Middle frontal gyrus (tissue), 1 donor: Measurements from ENCODE around the gene MFNG.

ENCODE experiments used
- DNase-seq: peaks from one replicate; pipeline ENCODE4 v3.0.0-alpha.2; 2015; ENCODE audit warnings: low spot score; ENCODE audit errors: extremely low spot score

The MFNG gene

GRCh38 chr22:37493979-37494378 lies 7.8 kb upstream of the MFNG start:
- no peak for DNase-seq

- DNase-seq: no peak
Observed at GRCh38 chr22:37492428-37493344, 6.5 kb upstream of the MFNG start.

DNA sequence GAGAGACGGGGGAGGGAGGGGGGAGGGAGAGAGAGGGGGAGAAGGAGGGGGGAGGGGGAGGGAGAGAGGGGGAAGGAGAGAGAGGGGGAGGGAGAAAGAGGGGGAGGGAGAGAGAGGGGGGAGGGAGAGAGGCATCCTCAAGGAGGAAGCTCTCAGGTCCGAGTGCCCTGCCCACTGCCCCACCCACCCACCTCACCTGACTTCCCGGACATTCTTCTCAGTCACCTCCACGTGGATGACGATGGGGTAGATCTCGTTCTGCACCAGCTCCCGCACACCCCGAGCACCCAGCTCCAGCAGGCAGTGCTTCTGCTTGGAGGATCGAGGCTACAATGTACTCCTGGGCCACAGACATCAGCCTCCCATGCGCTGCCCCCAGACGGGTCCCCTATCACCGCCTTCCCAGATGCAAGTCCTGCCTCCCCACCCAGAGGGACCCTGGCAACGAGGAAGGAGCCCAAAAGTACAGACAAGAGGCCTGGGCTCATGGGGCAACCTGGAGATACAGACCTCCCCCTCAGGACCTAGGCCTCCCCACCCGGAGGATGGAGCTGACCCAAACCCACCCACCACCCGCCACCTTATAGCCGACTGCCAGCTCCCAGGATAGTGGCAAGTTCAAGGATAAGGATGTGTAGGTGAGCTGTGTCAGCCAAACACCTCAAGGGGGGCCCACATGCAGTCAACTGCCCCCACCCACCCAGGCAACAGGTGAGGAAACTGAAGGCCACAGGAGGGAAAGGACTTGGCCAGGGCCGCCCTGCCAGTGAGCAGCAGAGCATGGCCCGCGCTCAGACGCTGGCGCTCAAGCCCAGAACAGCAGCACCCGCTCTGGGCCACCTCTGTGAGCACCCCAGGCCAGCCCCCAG lies 5.6 kb upstream of the MFNG start:
- no peak for DNase-seq

GRCh38 chr22:37491106-37491505 lies 4.9 kb upstream of the MFNG start:
- DNase-seq: no peak

DNA sequence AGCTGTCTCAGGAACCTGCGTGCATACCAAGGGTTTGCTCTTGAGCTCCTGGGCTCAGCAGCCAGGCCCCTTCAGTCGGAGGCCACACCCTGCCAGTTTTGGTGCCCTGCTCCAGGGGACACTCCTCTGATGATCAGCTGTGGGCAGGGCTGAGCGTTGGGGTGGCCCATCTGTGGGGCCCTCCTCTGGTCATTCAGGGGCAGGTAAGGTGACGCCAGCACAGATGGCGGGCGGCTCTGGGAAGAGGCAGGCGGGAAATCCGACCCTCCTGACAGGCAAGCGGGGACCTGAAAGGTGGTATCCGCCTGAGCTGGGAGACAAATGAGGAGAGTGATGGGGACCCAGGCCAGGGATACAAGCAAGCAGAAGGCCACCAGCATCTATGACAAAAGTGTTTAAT lies 3.8 kb upstream of the MFNG start:
- DNase-seq: no peak

DNA sequence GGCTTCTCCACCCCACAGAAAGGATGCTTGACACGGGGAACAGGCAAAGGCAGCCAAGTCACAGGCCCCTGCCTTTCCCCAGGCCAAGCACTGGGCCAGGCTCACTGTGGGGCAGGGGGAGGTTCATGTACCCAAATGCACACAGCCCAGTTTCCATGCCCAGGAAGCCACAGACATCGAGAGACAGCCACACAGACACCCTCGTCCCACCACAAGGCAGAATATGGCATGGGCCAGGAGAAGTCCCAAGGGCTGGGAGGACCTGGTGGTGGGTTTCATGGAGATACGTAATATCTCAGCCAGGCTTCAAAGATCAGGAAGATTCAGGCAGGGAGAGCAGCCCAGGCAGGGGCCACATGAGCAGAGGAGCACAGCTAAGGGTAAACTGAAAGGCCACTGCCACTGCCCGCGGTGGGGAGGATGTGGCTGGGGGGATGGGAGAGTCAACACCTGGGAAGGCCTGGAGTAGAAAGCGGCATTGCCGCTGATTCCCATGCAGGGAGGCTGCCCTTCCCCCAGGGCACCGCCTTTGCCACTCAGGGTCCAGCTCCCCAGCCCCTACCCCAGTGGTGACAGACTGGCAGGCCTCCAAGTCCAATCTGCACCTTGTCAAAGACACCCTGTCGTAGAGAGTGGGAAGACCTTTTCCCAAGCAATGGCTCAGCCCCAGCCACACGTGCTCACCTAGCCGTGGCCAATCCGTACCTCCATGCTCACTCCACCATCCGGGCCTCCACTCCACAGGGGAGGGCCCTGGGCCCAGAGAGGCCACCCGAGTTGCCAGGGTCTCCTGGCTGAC lies 2.4 kb upstream of the MFNG start:
- no peak for DNase-seq

GRCh38 chr22:37487571-37487970 lies 1.4 kb upstream of the MFNG start:
- no peak for DNase-seq

DNA sequence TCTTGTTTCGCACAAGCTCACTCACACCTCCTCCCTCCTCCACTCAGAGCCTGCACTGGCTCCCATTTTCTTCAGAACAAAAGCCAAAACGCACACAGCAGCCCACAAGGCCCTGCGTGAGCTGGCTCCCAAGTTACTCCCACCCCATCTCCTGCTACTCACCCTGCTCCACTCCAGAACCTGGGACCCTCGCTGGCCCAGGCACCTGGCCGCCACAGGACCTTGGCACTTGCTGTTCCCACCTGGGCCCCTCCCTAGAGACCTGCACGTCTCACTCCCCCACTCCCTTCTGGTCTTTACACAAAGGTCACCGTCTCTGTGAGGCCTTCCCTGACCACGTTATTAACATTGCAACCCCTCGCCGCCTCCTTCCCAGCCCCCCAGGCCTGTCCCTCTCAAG lies 945 bp upstream of the MFNG start:
- no peak for DNase-seq

DNA sequence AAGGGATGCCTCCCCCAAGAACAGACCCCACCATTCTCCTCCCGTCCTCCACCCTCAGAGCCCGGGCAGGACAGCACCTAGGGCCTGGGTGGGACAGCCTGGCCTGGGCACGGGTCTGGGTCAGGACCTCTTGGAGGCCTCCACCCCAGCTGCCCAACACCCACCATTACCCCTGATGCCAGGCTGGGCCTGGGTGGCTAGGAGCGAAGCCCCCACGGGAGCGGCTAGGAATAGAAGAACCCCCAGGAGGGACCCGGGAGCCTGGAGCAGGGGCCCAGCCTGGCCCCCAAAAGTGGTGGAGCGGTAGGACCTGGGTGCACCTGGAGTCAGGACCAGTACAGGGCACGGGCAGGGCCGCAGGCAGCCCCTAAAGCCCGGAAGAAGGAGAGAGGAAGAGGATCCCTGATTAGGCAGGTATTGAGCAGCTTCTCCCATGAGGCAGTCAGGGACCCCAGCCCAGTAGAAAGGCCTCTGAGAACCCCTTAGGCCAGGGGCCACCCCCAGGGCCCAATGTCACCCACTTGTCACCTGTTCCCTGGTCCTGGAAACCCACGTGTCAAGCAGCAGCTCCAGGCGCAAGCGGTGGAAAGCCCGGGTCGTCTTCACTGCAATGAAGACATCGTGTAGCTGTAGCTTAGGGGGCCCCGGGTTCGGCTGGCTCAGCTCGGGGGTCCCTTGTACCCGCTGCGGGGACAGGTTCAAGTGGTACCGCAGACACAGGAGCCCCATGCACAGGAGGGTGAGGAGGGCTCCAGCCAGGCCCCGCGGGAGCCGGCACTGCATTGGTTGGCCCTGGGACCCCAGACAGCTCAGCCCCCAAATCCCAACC lies 575 bp downstream of the MFNG start:
- no peak for DNase-seq

DNA sequence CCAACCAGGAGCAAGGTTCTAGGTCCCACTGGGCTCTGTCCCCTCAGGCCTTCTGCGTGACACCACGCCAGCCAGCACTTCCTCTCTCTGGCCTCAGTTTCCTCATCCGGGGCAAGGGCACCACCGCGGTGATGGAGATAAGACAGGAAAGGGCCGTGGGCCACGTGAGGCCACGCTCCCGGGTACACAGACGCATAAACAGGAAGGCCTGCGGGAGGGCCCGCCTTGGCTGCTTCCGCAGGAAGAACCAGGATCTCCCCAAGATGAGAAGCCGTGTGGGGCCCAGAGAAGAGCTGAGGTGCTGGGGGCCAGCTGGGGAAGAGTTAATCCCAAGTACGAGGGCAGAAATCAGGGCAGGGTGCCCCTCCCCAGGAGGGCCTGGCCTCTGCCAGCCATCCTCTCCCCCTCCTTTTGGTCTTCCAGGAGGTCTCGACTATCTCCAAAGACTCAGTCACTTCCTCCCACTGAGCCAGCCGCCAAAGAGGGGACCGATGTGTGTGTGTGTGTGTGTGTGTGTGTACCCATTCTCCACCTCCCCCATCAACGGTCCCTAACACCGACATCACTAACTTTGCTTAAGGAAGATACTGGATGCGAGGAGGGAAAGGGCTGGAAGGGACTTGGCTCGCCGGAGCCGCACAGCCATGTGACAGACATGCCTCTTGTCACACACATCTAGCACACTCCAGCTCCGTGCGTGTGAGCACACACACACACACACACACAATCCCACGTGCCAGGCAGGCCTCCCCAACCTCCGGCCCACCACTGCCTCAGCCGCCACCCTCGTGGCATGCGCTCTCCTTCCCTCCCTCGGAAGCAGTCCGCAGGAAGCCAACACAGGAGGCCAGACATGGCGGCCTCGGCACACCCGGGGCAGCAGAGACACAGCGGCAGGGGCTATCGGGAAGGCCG lies 1.4 kb downstream of the MFNG start:
- no peak for DNase-seq

DNA sequence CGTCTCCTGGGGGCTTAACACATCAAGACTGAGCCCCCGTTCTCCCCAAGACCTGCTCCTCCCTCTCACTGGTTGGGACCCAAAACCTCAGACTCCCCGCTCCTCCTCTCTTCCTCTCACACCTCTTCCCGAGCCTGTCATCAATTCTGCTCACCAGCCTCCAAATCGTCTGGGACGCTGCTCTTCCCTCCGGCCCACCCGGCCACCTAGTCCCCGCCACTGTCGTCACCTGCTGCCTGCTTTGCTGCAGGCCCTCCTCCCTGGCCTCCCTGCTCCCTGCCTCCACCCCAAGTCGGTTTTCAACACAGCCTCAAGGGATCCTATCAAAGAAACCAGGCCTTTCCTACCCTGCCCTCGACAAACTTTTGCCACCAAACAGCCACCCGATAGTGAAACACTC lies 3.1 kb downstream of the MFNG start:
- DNase-seq: no peak

DNA sequence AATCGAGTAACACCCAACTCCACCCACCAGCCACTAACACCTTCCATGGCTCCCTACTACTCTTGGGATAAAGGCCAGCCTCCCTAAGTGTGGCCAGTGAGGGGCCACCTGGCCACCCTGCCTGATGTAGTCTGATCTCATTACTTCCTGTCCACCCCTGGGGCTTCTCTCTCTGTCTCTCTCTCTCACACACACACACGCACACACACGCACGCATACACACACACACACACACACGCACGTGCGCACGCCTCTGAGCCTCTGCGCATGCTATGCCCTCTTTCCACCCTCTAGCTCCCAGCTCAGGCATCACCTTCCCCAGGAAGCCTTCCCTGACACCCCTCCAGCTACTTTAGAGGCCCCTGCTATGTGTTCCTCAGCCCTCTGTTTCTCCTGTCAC lies 3.9 kb downstream of the MFNG start:
- no peak for DNase-seq

DNA sequence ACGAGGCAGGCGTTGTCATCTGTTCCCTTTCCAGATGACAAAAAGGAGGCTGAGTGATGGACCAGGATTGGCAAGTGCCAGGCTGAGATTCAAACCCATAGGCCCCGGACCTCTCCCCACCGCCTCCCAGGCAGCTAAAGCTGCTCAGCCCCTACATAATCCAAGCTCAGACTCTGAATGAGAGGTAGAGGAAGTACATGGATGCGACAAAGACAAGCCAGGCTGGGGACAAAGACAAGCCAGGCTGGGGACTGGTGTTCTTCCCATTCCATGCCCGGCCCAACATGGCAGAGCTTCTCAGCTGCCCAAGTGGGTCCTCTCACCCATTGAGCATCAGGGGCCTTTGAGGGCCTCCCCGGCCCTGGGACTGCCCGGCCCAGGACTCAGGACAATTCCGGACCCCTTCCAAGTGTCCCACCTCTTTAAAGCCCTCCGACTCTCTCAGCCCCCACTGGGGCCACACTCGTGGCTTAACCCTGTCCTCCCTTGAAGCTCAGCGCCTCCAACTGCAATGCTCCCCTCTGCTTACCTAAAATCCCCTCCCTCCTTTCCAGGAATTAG lies 4.8 kb downstream of the MFNG start:
- DNase-seq: no peak

GRCh38 chr22:37480387-37481346 lies 5.5 kb downstream of the MFNG start:
- no peak for DNase-seq

GRCh38 chr22:37479196-37479595 lies 7.0 kb downstream of the MFNG start:
- DNase-seq: no peak

- no peak for DNase-seq
Observed at GRCh38 chr22:37476389-37477329, 9.5 kb downstream of the MFNG start.

DNA sequence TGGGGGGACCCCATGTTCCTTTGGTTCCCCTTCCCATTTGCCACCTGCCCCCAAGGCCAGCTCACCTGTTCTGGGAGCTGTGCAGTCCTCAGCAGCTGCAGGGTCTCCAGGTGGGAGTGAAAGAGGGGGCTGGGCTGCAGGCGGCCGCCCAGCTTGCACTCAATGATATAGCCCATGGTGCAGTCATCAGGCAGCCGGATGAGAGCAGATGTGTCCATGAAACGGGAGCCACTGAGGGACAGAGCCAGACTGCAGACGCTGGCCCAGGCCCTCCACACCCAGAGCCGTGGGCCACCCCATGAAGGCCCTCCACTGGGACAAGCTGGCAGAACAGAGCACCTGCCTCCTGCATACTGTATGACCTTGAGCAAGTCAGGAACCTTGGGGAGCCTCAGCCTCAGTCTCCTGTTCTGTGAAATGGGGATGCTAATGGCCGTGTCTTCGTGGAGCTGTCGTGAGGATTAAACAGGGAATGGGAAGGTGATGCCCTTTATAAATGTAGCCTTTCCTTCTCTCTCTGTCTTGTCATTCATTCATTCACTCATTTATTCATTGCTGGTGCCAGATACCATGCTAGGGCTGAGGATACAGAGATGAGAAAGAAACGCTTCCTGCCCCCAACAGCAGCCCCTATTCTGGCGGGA lies 11.6 kb downstream of the MFNG start:
- no peak for DNase-seq
